LNCaP clone FGC (cell line): ENCODE results near the gene LIX1L.

Source experiments
- DNase-seq: peaks from one replicate; pipeline ENCODE4 v3.0.0-alpha.2; 2011; ENCODE audit warnings: low read depth
- H3K4me3 ChIP-seq: 2 replicates; pipeline ENCODE4 v1.5.1; 2011; ENCODE audit warnings: mild to moderate bottlenecking, low read depth, low read length, control low read depth
- CTCF ChIP-seq: IDR thresholded peaks from 2 replicates; pipeline ENCODE4 v1.5.1; 2012; ENCODE audit warnings: mild to moderate bottlenecking; ENCODE audit not compliant: control insufficient read depth, insufficient read depth; ENCODE audit errors: extremely low read depth

LIX1L gene

DNA sequence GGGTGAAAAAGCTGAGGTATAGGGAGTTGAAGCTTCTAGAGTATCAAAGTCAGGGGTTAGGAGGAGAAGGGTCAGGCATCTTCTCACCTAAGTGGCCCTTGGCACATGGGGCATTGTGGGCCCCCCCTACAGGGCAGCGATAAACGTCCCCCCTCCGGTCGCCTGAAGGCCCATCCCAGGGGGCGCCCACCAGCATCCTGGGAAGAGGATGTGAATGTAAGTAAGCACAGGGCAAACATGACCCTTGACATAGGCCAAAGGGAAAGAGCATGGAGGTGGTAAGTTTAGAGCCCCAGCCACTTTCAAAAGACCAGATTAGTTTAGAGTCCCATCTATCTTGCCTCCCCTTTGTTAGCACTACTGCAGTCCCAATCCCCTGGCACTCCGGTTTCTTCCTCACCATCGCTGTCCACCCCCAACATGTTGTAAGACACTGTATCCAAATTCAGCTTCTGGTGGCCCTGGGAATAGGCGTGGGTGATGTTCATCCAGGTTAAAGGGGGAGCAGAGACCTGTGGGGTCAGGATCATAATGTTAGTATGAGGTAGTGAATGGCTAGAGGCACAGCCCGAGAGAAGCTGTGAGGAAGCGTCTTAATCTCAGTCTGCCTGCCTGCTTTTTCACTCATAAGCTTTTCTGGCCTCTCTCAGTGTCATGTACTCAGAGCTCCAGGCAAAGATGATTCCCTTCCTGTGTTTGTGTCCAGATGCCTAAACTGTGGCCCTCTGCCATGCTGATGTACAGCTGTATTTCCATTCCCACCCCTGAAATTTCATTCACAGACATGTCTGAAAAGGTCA, 50.7 kb downstream of the LIX1L start:
- no peak overlapping the region for H3K4me3 ChIP-seq
- no peak for DNase-seq
- TF ChIP-seq CTCF = no peak

DNA sequence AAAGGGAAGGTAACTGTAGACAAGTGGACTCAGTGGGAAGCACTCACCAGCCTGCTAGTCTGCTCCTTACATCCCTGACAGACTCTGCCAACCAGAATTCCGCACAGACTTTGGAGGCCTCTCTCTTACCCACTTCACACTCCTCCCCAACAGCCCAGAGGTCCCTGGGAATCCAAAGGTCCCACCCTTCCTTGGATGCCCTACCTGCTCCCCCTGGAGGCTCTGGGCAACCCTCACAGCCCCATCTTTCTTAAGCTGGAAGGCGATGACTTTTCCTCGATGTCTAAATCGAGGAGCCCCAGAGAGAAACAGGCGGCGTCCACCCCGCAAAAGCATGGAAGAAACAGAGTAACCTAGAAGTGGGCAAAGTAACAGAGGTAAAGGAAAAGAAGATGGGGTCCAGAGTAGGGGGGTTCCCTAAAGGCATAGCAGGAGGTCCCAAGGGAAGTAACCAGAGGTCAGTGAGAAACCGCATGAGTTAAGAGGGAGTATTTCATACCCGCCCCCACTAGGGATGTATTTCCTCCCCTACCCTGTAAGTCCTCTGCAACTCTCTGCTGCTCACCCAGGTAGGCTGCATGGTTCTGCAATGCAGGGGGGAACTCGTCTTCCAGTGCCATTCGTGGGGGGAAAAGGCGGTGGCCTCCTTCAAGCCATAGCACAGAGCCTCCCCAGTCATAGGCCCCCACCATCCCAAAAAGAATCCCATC, 56.4 kb downstream of the LIX1L start:
- no peak overlapping the region for H3K4me3 ChIP-seq
- DNase-seq = no peak
- no peak for TF ChIP-seq CTCF

DNA sequence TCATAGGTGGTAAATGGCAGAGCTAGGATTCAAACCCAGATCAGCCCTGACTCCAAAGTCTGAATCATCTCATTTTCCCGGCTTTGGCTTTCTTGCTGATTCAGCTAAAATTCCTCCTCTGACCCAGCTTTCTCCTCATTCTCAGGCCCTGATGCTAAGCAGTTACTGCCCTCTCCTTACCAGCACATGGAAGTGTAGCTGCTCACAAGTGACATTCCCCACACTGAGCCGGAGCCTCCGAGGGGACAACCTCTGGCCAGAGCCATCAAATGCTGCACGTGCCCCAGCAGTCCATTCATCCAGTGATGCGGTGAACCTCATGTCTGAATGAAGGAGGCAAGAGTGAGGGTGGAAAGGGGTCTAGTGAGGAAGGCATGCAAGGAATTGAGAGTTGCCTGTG, 59.1 kb downstream of the LIX1L start:
- no peak for TF ChIP-seq CTCF
- DNase-seq = no peak
- H3K4me3 ChIP-seq = no peak overlapping the region

- TF ChIP-seq CTCF = no peak
- no peak for DNase-seq
- no peak overlapping the region for H3K4me3 ChIP-seq
Measured at GRCh38 chr1:145897969-145898368, 59.8 kb downstream of the LIX1L start.

GRCh38 chr1:145895471-145895870, 62.3 kb downstream of the LIX1L start:
- H3K4me3 ChIP-seq = no peak overlapping the region
- no peak for TF ChIP-seq CTCF

GRCh38 chr1:145893306-145894055, 64.3 kb downstream of the LIX1L start:
- no peak overlapping the region for H3K4me3 ChIP-seq
- TF ChIP-seq CTCF = no peak
- DNase-seq = no peak

More at GRCh38 chr1:145895471-145895870, 62.3 kb downstream of the LIX1L start:
- no peak for DNase-seq
